HTR-8/SVneo (cell line): ENCODE measurements around the gene U2AF2.
"Not testable (repeated sequence)": the region's sequence is repeated elsewhere in the genome, so short reads cannot be mapped to it uniquely, and the experiment has no call there.

ENCODE experiments used
- DNase-seq: peaks from one replicate; pipeline ENCODE4 v3.0.0; 2011; ENCODE audit warnings: low spot score, mixed read lengths; ENCODE audit not compliant: insufficient read length
- FAIRE-seq: peaks from 2 replicates; lab custom pipeline; 2011; peaks lifted over from hg19 to GRCh38; lab: Jason Lieb, UNC

Gene U2AF2

DNA sequence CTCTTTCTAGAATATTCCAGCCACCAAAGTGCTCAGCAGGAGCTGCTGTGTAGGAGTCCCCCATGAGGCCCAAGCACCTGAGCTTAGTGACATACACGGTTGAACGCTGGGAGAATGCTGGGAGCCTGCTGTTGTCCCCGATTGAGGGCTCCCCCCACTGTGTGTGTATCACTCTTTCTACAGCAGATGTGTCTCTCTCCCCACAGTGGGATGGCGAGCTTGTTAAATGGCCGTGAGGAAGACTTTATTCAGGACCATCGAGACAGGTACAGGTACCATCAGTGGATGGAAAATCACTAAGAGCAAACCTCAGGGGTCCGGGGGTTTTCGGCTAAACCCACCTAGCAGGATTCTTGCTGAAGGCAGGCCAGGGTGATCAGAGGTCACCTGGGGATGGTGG lies 42.9 kb downstream of the U2AF2 start:
- DNase-seq, result no peak
- FAIRE-seq, result no peak

GRCh38 chr19:55698256-55698655 lies 43.4 kb downstream of the U2AF2 start:
- DNase-seq, result no peak
- no peak for FAIRE-seq

DNA sequence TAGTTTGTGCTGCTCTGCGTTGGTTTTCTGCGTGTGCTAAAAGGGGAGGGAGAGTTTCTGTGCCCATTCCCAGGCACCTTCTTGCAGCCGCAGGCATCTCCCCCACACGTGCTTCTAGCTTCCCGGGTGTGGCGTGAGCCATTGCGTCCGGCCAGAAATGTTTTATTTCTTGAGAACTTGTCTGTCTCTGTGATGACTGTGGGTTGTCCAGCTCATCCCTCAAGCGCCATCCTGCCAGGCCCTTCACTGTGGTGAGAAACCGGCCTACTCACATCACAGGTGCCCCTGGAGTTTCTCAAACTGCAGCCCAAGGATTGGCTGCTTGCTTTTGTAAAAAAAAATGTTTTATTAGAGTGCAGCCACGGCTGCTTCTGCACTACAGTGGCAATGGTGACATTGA lies 44.4 kb downstream of the U2AF2 start:
- FAIRE-seq, result no peak
- DNase-seq, result no peak

- DNase-seq, result no peak
- FAIRE-seq, result no peak
Observed at GRCh38 chr19:55700813-55701212, 46.0 kb downstream of the U2AF2 start.

- DNase-seq (no peak), FAIRE-seq (no peak)
Observed at GRCh38 chr19:55702131-55702627, 47.3 kb downstream of the U2AF2 start.

DNA sequence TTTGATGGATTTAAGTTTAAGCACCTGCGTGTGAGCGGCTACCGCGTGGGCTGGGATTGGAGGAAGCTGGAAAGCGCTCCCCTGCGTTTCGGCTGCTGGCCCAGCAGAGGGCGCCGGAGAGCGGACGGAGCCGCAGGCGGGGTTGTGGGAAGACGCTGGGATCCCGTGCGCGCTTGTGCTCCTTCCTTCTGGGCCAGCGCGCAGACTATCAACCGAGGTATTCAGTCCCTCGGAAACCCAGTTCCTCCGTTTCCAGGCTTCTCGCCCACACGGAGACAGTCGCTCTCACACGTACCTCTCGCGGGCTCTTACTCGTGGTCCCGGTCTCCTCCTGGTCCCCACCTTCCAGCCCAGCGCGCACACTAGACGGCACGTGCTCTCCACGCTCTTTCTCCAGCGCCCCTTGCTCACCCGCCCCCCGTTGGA lies 49.0 kb downstream of the U2AF2 start:
- DNase-seq (no peak), FAIRE-seq (no peak)

GRCh38 chr19:55704494-55705245 lies 49.8 kb downstream of the U2AF2 start:
- DNase-seq (no peak), FAIRE-seq (no peak)

GRCh38 chr19:55705972-55706371 lies 51.1 kb downstream of the U2AF2 start:
- DNase-seq, result no peak
- FAIRE-seq, result no peak

GRCh38 chr19:55711719-55712118 lies 56.9 kb downstream of the U2AF2 start:
- DNase-seq, result no peak
- FAIRE-seq, result no peak

GRCh38 chr19:55712804-55713631 lies 58.2 kb downstream of the U2AF2 start:
- FAIRE-seq, result no peak

GRCh38 chr19:55716531-55716930 lies 61.7 kb downstream of the U2AF2 start:
- FAIRE-seq (no peak), DNase-seq (no peak)

More at GRCh38 chr19:55712804-55713631, 58.2 kb downstream of the U2AF2 start:
- no peak for DNase-seq

GRCh38 chr19:55717251-55717650 lies 62.4 kb downstream of the U2AF2 start:
- FAIRE-seq (no peak), DNase-seq (no peak)

DNA sequence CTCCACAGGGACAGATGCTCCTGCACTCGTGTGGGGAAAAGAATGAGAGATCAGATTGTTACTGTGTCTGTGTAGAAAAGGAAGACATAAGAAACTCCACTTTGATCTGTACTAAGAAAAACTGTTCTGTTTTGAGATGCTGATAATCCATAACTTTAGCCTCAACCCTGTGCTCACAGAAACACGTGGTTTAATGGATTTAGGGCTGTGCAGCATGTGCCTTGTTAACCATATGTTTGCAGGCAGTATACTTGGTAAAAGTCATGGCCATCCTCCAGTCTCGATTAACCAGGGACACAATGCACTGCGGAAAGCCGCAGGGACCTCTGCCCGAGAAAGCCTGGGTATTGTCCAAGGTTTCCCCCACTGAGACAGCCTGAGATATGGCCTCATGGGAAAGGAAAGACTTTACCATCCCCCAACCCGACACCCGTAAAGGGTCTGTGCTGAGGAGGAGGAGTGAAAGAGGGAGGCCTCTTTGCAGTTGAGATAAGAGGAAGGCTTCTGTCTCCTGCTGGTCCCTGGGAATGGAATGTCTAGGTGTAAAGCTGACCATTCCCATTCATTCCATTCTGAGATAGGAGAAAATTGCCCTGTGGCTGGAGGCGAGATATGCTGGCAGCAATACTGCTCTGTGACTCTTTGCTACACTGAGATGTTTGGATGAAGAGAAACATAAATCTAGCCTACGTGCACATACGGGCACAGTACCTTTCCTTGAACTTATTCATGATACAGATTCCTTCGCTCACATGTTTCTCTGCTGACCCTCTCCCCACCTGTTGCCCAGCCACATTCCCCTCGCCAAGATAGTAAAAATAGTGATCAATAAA lies 63.3 kb downstream of the U2AF2 start:
- not testable (repeated sequence) for FAIRE-seq, DNase-seq

- FAIRE-seq, result no peak
- no peak for DNase-seq
Observed at GRCh38 chr19:55720214-55720746, 65.4 kb downstream of the U2AF2 start.

GRCh38 chr19:55720801-55721200 lies 66.0 kb downstream of the U2AF2 start:
- no peak for FAIRE-seq

DNA sequence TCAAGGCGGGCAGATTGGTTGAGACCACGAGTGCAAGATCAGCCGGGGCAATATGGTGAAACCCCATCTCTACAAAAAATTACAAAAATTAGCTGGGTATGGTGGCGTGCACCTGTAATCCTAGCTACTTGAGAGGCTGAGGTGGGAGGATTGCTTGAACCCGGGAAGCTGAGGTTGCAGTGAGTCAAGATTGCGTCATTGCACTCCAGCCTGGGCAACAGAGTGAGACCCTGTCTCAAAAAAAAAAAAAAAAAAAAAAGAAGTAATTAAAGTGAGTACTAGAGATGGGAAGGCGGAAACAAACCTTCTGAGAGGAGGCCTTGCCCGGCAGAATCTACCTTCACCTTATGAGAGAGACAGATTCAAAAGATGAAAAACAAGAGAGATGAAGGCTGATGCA lies 68.7 kb downstream of the U2AF2 start:
- no peak for FAIRE-seq

More at GRCh38 chr19:55720801-55721200, 66.0 kb downstream of the U2AF2 start:
- no peak for DNase-seq

More for the DNA sequence above, 68.7 kb downstream of the U2AF2 start:
- no peak for DNase-seq
